ENCODE data around the gene ITGA2B.

GRCh38 chr17:44383861-44384260 lies 5.6 kb downstream of the ITGA2B start:
- TF ChIP-seq, protein P1, sequence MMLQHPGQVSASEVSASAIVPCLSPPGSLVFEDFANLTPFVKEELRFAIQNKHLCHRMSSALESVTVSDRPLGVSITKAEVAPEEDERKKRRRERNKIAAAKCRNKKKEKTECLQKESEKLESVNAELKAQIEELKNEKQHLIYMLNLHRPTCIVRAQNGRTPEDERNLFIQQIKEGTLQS (IDR thresholded peaks at IDR 0.05; ENCODE audit: insufficient read depth, low read depth, low read length): no peak
- TF ChIP-seq CREB1 (IDR thresholded peaks at IDR 0.05) (no peak), SIRT6 (IDR thresholded peaks at IDR 0.05; ENCODE audit: low read length) (no peak)
